Measurements from ENCODE around the gene NOTCH2. TPM values are rescaled to one million over a fixed set of nuclear protein-coding genes. Genes with fewer than 3 reads are reported as not detected.
"Not testable (repeated sequence)": the region's sequence is repeated elsewhere in the genome, so short reads cannot be mapped to it uniquely, and the experiment has no call there.

Gene NOTCH2
- polyA plus RNA-seq, 10 donors, result 43.7 to 79.2 (median 55.1) TPM

DNA sequence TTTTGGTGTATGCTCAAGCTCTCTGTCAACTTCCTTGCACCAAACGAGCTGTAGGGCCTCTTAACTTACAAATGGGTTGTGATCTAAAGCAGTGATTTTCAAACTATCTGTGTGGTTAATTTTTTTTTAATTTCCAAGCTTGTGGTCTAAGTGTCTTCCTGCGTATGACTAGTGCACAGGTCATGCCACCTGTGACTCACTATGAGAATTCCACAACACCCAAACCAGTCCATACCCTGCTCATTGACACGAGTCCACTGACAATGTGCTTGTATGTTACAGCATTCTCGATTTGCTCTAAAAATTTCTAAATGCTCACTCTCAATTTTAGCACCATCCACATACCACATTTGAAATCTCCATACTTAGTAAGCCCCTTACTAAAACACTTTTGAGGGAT is 18.5 kb upstream of the NOTCH2 start:
- DNase-seq, result peak in 1 of 3 donors; percentile 31

GRCh38 chr1:120069920-120070214 is 405 bp upstream of the NOTCH2 start:
- not testable (repeated sequence) for DNase-seq

GRCh38 chr1:120068683-120069066 is 787 bp downstream of the NOTCH2 start:
- not testable (repeated sequence) for DNase-seq

- not testable (repeated sequence) for DNase-seq
Measured at GRCh38 chr1:120048208-120048607, 21.3 kb downstream of the NOTCH2 start.

GRCh38 chr1:120041771-120042170 is 27.7 kb downstream of the NOTCH2 start:
- not testable (repeated sequence) for DNase-seq

GRCh38 chr1:120032253-120032652 is 37.2 kb downstream of the NOTCH2 start:
- not testable (repeated sequence) for DNase-seq

GRCh38 chr1:120023791-120024190 is 45.7 kb downstream of the NOTCH2 start:
- not testable (repeated sequence) for DNase-seq

- not testable (repeated sequence) for DNase-seq
Measured at GRCh38 chr1:120014978-120015377, 54.5 kb downstream of the NOTCH2 start.

GRCh38 chr1:120008320-120008719 is 61.1 kb downstream of the NOTCH2 start:
- not testable (repeated sequence) for DNase-seq

- DNase-seq, result not testable (repeated sequence)
Measured at GRCh38 chr1:120007850-120008249, 61.6 kb downstream of the NOTCH2 start.

DNA sequence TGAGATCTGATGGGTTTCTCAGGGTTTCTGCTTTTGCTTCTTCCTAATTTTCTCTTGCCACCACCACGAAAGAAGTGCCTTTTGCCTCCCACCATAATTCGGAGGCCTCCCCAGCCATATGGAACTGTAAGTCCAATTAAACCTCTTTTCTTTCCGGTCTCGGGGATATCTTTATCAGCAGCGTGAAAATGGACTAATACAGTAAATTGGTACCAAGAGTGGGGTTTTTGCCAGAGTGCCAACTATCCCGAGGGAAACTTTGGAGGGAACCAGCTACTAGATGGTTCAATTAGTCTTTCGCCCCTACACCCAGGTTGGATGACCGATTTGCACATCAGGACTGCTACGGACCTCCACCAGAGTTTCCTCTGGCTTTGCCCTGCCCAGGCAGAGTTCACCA is 68.4 kb downstream of the NOTCH2 start:
- not testable (repeated sequence) for DNase-seq

DNA sequence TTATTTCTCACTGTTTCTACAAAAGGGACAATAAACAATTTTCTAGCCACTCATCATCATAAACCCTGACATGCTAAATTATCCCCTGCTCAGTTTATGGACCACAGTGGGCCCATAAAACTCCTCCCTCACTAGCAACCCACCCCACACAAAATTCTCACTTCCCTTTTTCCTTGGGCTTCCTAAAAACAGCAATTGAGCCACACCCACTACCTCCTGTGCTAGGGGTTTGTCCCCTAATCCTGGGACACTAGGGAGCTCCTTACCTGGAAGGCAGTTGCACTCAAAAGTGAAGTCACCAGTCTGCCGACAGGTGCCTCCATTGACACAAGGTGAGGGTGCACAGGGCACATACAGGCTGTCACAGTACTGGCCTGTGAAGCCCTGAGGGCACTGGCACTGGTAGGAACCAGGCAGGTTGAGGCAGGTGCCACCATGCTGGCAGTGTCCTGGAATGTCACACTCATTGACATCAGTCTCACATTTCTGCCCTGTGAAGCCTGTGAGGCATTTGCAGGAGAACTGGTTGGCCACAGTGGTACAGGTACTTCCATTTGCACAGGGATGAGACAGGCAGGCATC is 72.6 kb downstream of the NOTCH2 start:
- not testable (repeated sequence) for DNase-seq

GRCh38 chr1:119995975-119996374 is 73.5 kb downstream of the NOTCH2 start:
- DNase-seq, result peak in 2 of 3 donors; percentile 38 to 73

DNA sequence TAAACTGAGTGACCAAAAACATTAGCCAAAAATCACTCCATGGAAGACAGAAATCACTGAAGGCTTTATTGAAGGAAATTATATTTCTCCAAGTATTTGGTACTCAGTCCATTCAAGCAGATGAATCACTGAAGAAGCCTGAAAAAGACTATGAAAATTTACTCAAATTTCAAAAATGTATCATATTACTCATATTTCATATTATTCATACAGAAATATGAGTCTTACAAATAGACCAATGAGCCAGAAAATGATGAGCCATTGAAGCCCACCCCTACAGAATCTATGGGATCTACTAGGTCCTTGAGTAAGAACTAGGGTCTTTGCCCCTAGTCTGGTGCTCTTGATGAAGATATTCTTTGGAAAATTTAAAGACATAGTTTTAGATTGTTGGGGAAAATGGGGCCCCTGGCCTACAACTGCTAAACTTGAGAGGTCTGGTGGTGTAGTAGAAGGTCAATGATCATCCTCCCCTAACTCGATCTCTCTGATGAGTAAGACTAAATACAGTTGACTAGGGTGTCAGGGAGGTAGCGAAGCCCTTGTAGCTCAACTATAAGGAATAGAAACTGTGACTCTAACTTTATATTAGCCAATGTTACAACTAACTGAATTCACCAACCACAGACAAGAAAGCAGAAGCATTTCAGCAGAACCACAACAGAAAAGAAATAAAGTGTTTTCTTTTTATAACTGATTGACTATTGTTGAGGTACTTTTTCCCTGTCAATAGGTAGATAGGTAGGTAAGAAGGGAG is 81.0 kb downstream of the NOTCH2 start:
- no peak for DNase-seq

GRCh38 chr1:119987686-119988085 is 81.8 kb downstream of the NOTCH2 start:
- DNase-seq, result no peak

- DNase-seq, result peak in 2 of 3 donors; percentile 37 to 81
Measured at GRCh38 chr1:119987112-119987511, 82.3 kb downstream of the NOTCH2 start.

DNA sequence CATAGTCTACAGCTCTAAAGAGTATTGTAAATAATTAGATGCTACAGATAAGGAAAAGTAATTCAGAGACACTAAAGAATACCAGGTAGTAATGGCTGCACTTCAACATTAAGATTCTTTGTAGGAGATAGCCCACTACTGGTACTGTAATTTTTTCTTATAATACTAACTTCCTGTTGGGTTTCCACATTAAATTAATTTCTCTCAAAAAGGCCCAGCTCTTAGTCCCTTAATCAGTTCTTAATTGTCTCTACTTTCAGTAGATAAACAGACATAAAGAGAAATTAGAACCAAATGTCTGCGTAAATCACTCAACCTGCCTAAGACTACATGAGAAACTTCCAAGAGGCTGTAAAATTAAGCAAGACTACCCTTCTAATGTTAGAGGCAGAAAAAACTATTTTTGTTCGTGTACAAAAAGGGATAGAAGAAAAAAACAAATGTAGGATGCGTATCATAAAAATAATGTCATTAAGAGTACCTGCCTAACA is 83.4 kb downstream of the NOTCH2 start:
- DNase-seq, result no peak

DNA sequence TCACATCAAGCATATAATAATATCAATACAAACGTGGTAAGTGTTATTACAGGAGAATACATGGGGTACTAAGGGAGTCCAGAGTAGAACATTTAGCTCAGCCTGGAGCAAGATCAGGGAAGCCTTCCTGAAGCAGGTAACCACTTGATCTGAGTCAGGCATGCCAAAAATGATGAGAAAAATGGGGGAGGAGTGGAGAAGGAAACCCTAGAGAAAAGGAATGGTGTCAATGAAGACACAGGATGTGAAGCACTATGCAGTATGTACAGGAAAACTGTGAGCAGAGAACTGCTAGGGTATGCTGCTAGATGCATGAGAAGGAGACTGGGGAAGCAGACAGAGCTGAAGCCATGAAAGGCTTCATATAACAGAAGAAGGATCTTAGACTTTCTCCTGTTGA is 84.7 kb downstream of the NOTCH2 start:
- DNase-seq, result no peak

GRCh38 chr1:119981986-119982815 is 87.3 kb downstream of the NOTCH2 start:
- DNase-seq, result peak; percentile 47 to 84 (median 67)

DNA sequence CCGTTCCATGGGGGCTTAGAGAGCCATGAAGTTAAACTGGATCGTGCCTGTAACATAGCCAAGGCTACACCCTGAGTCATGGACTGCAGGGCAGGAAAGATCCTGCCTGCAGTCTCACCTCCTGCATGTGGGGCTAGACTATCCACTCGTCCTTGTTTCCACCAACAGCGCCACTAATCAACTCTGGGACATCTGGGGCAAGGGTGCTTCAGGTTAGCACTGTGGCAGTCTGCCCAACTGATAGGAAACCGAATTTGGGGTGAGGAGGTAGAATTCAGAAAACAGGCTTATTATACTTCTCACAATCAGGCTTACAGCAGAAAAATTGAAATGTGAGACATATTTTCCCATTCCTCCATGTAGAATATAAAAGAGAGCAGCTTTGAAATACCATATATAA is 88.0 kb downstream of the NOTCH2 start:
- DNase-seq, result no peak

- no peak for DNase-seq
Measured at GRCh38 chr1:119978018-119978505, 91.4 kb downstream of the NOTCH2 start.

- DNase-seq, result not testable (repeated sequence)
Measured at GRCh38 chr1:119977113-119977736, 92.2 kb downstream of the NOTCH2 start.

All from muscle of back (tissue), 11 donors.